HG03521 (cell line): ENCODE results near the gene NAALADL2.
"Not testable (repeated sequence)": the region's sequence is repeated elsewhere in the genome, so short reads cannot be mapped to it uniquely, and the experiment has no call there.

Experiments
- ATAC-seq: cut with Tn5 transposase; IDR thresholded peaks from one replicate; pipeline ENCODE4 v1.9.1; 2021; ENCODE audit warnings: mild to moderate bottlenecking, moderate library complexity; ENCODE audit not compliant: unreplicated experiment

Gene NAALADL2

DNA sequence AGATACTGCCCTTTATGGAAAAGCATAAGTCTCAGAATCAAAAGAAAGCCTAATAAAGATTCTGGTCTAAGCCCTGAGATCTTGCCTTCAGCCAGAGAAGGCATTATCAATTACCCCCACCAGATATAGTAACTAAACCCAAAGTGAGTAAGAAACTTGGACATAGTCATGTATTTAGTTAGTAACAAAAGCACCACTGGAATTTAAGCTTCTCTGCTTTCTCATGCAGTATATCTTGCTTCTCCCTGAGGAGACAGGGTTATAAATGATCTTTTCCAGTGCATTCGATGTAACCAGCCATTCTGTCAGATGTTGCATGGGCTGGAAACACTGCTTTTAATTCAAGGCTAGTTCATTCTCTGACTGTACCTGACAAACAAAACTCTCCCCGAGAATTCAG, 946.7 kb downstream of the NAALADL2 start:
- ATAC-seq: no peak

DNA sequence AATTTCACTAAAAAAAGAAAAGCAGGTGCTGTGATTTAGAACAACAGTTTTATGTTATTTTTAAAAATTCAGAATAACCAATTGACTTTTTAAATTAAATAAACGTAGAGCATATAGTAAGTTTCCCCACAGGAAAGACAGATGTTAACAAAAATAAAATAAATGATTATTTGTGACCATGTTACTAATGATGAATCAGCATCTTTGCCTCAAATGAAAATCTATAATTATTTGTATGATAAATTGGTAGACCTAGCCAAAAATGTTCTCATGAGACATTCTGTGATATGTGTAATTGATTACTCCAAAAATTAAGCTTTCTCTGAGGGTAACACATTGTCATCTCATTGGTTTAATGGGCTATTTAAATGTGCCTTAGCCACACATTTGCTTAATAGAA, 948.0 kb downstream of the NAALADL2 start:
- no peak for ATAC-seq

GRCh38 chr3:175818811-175819464, 959.8 kb downstream of the NAALADL2 start:
- no peak for ATAC-seq

- ATAC-seq: not testable (repeated sequence)
These were observed 963.8 kb downstream of the NAALADL2 start for GRCh38 chr3:175822766-175823491.

DNA sequence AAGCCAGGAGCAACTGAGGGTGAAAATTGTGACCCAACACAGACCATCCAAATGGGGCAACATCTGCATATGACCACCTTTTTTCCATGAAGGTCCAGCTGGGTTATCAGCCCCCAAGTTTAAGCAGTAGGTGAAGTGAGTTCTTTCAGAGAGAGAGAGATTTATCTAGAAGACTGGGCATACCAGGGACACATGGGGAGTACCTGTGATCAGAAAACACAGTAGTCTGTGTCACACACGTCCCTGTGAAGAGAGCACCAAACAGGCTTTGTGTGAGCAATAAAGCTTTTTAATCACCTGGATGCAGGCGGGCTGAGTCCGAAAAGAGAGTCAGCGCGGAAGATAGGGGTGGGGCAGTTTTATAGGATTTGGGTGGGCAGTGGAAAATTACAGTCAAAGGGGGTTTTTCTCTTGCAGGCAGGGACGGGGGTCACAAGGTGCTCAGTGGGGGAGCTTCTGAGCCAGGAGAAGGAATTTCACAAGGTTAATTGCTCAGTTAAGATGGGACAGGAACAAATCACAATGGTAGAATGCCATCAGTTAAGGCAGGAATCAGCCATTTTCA, 966.0 kb downstream of the NAALADL2 start:
- ATAC-seq: not testable (repeated sequence)

GRCh38 chr3:175826759-175827158, 967.6 kb downstream of the NAALADL2 start:
- no peak for ATAC-seq

- ATAC-seq: not testable (repeated sequence)
These were observed 970.7 kb downstream of the NAALADL2 start for GRCh38 chr3:175829809-175830208.

DNA sequence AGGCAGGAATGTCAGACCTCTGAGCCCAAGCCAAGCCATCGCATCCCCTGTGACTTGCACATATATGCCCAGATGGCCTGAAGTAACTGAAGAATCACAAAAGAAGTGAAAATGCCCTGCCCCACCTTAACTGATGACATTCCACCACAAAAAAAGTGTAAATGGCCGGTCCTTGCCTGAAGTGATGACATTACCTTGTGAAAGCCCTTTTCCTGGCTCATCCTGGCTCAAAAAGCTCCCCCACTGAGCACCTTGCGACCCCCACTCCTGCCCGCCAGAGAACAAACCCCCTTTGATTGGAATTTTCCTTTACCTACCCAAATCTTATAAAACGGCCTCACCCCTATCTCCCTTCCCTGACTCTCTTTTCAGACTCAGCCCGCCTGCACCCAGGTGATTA, 976.6 kb downstream of the NAALADL2 start:
- ATAC-seq: not testable (repeated sequence)

- no peak for ATAC-seq
These were observed 977.5 kb downstream of the NAALADL2 start for GRCh38 chr3:175836617-175837016.

DNA sequence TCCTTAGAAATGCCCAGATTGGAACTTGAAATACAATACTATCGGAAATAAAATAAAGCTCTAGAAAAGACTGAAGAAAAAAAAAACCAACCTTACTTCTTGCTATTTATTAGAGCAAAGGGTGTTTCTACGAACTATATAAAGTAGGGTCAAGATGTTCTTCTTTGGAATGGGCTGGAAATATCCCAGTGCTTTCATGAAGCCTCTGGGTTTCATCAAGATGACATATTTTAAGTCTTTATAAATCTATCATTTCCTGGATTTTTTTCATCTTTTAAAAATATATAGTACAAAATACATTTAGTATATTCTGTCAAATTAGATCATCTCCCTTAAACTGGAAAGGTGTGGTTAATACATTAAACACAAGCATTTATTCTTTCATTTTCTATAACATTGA, 978.8 kb downstream of the NAALADL2 start:
- ATAC-seq: no peak

- no peak for ATAC-seq
These were observed 980.4 kb downstream of the NAALADL2 start for GRCh38 chr3:175839366-175840005.

GRCh38 chr3:175851541-175851940, 992.4 kb downstream of the NAALADL2 start:
- ATAC-seq: no peak

GRCh38 chr3:175852560-175852959, 993.4 kb downstream of the NAALADL2 start:
- no peak for ATAC-seq

DNA sequence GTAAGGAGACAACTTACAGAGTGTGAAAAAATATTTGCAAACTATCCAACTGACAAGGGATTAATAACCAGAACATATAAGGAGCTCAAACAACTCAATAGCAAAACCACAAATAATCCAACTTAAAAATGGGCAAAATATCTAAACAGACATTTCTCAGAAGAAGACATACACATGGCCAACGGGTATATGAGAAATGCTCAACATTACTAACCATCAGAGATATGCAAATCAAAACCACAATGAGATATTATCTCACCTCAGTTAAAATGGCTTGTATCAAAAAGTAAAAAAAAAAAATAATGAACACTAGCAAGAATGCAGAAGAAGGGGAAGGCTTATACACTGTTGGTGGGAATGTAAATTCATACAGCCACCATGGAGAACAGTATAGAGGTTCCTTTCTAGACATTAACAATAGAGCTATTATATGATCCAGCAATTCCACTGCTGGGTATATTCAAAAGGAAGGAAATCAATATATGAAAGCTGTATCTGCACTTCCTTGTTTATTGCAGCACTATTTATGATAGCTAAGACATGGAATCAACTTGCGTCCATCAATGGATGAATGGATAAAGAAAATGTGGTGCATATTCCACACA, 998.6 kb downstream of the NAALADL2 start:
- ATAC-seq: no peak
